Muscle layer of colon (tissue), 2 donors: ENCODE measurements around the gene MYO16.
A peak's percentile ranks its signal among the peaks of the same experiment; 100 is the strongest.

Source experiments
- H3K27ac ChIP-seq: one replicate; pipeline ENCODE4 v1.7.0; 2013; ENCODE audit warnings: low read depth, mild to moderate bottlenecking, low read length, moderate library complexity
- H3K27me3 ChIP-seq, 2 donors: one replicate each; pipeline ENCODE4 v1.7.0; 2013; ENCODE audit warnings: low read length in 2 of 2, mild to moderate bottlenecking in 2 of 2; ENCODE audit not compliant: insufficient read depth in 2 of 2, control insufficient read depth in 1 of 2
- H3K36me3 ChIP-seq: one replicate; pipeline ENCODE4 v1.7.0; 2013; ENCODE audit warnings: mild to moderate bottlenecking, low read length; ENCODE audit not compliant: insufficient read depth
- H3K4me1 ChIP-seq: one replicate; pipeline ENCODE4 v1.7.0; 2013; ENCODE audit warnings: mild to moderate bottlenecking, low read length; ENCODE audit not compliant: insufficient read depth
- H3K4me3 ChIP-seq, 2 donors: one replicate each; pipeline ENCODE4 v1.7.0; 2013; ENCODE audit warnings: low read length in 2 of 2, low read depth in 1 of 2, mild to moderate bottlenecking in 1 of 2, moderate library complexity in 1 of 2
- H3K9ac ChIP-seq: one replicate; pipeline ENCODE4 v1.7.0; 2013; ENCODE audit warnings: low read length
- H3K9me3 ChIP-seq: one replicate; pipeline ENCODE4 v1.7.0; 2013; ENCODE audit warnings: mild to moderate bottlenecking, low read length
- donor health status: abdominal sarcoma.
- donor health status: Adenocarcinoma of cecum.

The MYO16 gene

DNA sequence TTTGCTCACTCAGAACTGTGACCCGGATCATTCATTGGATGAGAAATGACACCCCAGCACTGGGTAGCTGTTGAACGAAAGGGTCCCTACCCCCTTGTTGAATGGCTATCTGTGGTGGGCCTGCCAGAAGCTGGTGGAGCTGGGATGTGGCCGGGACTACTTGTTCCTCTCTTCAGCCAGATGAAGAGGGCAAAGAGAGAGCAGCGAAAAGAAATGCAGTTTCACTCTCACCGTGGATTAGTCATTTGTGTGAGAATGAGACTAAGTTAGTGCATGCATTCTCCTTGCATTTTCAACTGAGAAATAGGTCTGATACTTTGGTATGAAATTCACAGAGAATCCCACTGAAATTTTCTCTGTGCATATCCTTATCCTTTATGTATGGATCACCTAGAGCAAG lies 603.9 kb downstream of the MYO16 start:
- Histone ChIP-seq H3K9ac (no peak overlapping the region), H3K4me1 (no peaks in the 10 kb centered on the region), H3K4me3 (no peak overlapping the region), H3K36me3 (no peaks in the 10 kb centered on the region), H3K27me3 (no peaks in the 10 kb centered on the region), H3K9me3 (no peaks in the 10 kb centered on the region), H3K27ac (no peak overlapping the region)

DNA sequence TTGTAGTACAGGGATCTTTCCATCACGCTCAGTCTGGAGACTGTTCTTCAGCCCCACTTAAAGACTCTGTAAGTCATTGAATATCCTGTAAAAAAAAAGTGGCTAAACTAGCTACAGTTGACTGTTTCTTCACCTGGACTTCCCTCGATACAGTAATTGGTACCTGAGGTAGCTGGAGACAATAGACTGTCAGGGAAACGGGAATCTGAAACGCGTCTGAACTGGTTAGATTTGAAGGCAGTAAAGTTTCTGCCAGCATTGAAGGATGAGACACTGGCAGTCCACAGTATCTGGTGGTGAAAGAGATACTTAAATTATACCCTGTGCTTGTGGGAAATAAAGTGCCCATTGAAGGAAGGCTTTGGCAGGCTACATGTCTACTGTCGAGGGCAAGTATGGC lies 606.5 kb downstream of the MYO16 start:
- H3K9ac ChIP-seq = no peak overlapping the region
- H3K4me3 ChIP-seq = no peak overlapping the region
- no peak overlapping the region for H3K27ac ChIP-seq
- H3K4me1 ChIP-seq = no peaks in the 10 kb centered on the region
- H3K9me3 ChIP-seq = no peaks in the 10 kb centered on the region
- no peaks in the 10 kb centered on the region for H3K27me3 ChIP-seq
- no peaks in the 10 kb centered on the region for H3K36me3 ChIP-seq

- no peaks in the 10 kb centered on the region for H3K27me3 ChIP-seq
- no peak overlapping the region for H3K9ac ChIP-seq
- H3K36me3 ChIP-seq = no peaks in the 10 kb centered on the region
- no peak overlapping the region for H3K27ac ChIP-seq
- peaks cover 5% of the 10 kb centered on the region for H3K4me1 ChIP-seq
- H3K4me3 ChIP-seq = no peak overlapping the region
- no peaks in the 10 kb centered on the region for H3K9me3 ChIP-seq
These were observed 611.7 kb downstream of the MYO16 start for GRCh38 chr13:109241160-109241559.

- Histone ChIP-seq H3K27ac (no peak overlapping the region), H3K9me3 (no peaks in the 10 kb centered on the region), H3K9ac (no peak overlapping the region), H3K27me3 (no peaks in the 10 kb centered on the region), H3K4me3 (peak overlapping the region in 1 of 2 donors; percentile 38), H3K36me3 (no peaks in the 10 kb centered on the region), H3K4me1 (peaks cover 5% of the 10 kb centered on the region)
These were observed 614.0 kb downstream of the MYO16 start for GRCh38 chr13:109243311-109243951.

GRCh38 chr13:109244566-109244965 lies 615.2 kb downstream of the MYO16 start:
- Histone ChIP-seq H3K36me3 (no peaks in the 10 kb centered on the region), H3K4me3 (no peak overlapping the region), H3K27ac (no peak overlapping the region), H3K9ac (no peak overlapping the region), H3K9me3 (no peaks in the 10 kb centered on the region), H3K27me3 (no peaks in the 10 kb centered on the region), H3K4me1 (peaks cover 5% of the 10 kb centered on the region)

DNA sequence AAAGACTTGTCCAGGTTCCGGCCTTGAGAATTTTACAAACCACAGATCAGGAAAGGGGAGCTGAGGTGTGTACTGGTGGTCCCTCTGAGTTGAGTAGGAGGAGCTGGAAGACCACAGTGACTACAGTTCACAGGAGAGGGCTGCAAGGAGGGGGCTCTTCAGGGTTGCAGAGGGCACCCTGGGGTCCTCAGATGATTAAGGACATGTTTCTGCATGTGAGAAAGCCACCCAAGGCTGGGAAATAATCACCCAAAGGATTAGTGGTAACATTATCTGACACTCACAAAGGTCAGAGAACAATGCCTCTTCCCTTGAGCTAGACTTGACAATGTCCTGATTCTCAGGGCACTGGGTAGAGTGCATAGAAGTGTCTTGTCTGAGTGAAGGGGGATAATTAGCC lies 616.6 kb downstream of the MYO16 start:
- no peak overlapping the region for H3K4me3 ChIP-seq
- H3K36me3 ChIP-seq = no peaks in the 10 kb centered on the region
- no peaks in the 10 kb centered on the region for H3K27me3 ChIP-seq
- H3K27ac ChIP-seq = no peak overlapping the region
- H3K4me1 ChIP-seq = peaks cover 5% of the 10 kb centered on the region
- H3K9ac ChIP-seq = no peak overlapping the region
- no peaks in the 10 kb centered on the region for H3K9me3 ChIP-seq

- Histone ChIP-seq H3K9me3 (no peaks in the 10 kb centered on the region), H3K4me1 (no peaks in the 10 kb centered on the region), H3K9ac (no peak overlapping the region), H3K27me3 (no peaks in the 10 kb centered on the region), H3K27ac (no peak overlapping the region), H3K4me3 (no peak overlapping the region), H3K36me3 (no peaks in the 10 kb centered on the region)
These were observed 620.5 kb downstream of the MYO16 start for GRCh38 chr13:109249780-109250528.

- Histone ChIP-seq H3K9ac (no peak overlapping the region), H3K4me1 (no peaks in the 10 kb centered on the region), H3K36me3 (no peaks in the 10 kb centered on the region), H3K27me3 (no peaks in the 10 kb centered on the region), H3K27ac (no peak overlapping the region), H3K4me3 (no peak overlapping the region), H3K9me3 (no peaks in the 10 kb centered on the region)
These were observed 622.5 kb downstream of the MYO16 start for GRCh38 chr13:109251956-109252355.

- Histone ChIP-seq H3K9me3 (no peaks in the 10 kb centered on the region), H3K27ac (no peak overlapping the region)
These were observed 623.9 kb downstream of the MYO16 start for GRCh38 chr13:109253316-109253715.

DNA sequence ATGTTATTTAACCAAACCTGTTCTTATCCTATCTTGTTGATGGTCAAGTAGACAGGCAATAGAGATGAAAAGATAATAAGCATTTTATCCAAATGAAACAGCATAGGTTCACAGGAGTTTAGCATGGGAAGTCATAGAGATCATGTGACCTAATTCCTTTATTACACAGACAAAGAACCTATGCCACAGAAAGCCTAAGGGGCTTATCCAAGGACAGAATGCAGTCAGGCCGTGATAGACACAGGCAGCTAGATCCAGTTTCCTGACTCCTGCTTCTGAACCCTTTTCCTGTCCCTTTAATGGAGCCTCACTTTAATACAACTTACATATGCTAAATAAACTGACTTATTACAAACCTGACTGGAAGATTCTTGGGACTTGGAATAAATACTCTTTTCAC lies 624.9 kb downstream of the MYO16 start:
- H3K9me3 ChIP-seq = no peaks in the 10 kb centered on the region
- H3K27me3 ChIP-seq = no peaks in the 10 kb centered on the region
- H3K27ac ChIP-seq = no peak overlapping the region
- no peak overlapping the region for H3K9ac ChIP-seq
- no peaks in the 10 kb centered on the region for H3K4me1 ChIP-seq
- H3K4me3 ChIP-seq = no peak overlapping the region
- no peaks in the 10 kb centered on the region for H3K36me3 ChIP-seq

More at GRCh38 chr13:109253316-109253715, 623.9 kb downstream of the MYO16 start:
- H3K36me3 ChIP-seq = no peaks in the 10 kb centered on the region
- H3K4me3 ChIP-seq = no peak overlapping the region
- H3K4me1 ChIP-seq = no peaks in the 10 kb centered on the region
- H3K27me3 ChIP-seq = no peaks in the 10 kb centered on the region
- H3K9ac ChIP-seq = no peak overlapping the region

DNA sequence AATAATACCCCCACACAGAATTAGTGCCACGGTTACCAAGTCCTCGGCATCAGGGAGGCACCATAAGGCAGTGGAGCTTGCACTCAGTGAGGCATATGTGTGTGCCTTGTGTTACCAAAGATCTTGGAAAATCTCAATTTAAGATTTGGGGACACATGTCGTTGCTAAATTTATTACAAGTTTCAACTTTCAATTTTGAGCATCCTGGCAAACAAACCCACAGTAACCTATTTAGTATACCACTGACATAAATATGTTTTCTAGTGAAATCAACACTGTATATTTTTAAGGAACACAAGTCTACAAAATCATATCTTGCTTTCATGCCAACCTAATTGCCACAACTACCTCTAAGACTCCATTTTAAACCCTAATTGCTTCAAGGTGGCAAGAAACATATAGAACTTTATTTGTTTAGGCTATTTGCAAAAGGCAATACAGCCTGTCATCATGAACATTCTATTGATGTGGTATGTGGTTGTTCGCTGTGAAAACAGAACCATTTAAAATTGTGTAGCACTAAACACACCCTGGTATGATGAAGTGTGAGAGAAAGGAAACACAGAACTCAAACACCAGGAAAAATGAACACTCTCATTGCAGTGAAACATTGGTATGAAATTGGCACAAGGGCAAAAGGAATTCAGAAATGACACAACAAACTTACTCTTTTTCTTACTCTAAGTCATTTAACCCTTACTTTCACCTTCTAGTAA lies 625.9 kb downstream of the MYO16 start:
- Histone ChIP-seq H3K27ac (no peak overlapping the region), H3K36me3 (no peaks in the 10 kb centered on the region), H3K27me3 (no peaks in the 10 kb centered on the region), H3K4me1 (no peaks in the 10 kb centered on the region), H3K4me3 (no peak overlapping the region), H3K9ac (no peak overlapping the region), H3K9me3 (no peaks in the 10 kb centered on the region)
